Liver (tissue), 3 donors: Measurements from ENCODE around the gene TIGD1.

Experiments used
- CTCF ChIP-seq: fragments of 150-350 bp; IDR thresholded peaks from 2 replicates; pipeline ENCODE4 v1.5.1; 2017; ENCODE audit warnings: improper control_type of control experiment, low read depth, low read length; ENCODE audit not compliant: missing input control
- EGR1 ChIP-seq, 2 donors: IDR thresholded peaks; 2 replicates each; pipeline ENCODE4 v1.6.1; 2016 to 2018; ENCODE audit warnings: antibody characterized with exemption in 2 of 2, low read depth in 2 of 2
- GABPA ChIP-seq, 2 donors: IDR thresholded peaks in 1 of 2; conservative IDR thresholded peaks in 1 of 2; 2 replicates each; pipeline ENCODE4 v1.6.1; 2016; ENCODE audit warnings: antibody characterized with exemption in 2 of 2, mild to moderate bottlenecking in 1 of 2, moderate library complexity in 1 of 2
- HNF4G ChIP-seq: IDR thresholded peaks from 2 replicates; pipeline ENCODE4 v1.6.1; 2016; ENCODE audit warnings: antibody characterized with exemption
- JUND ChIP-seq, 2 donors: IDR thresholded peaks; 2 replicates each; pipeline ENCODE4 v1.6.1; 2016; ENCODE audit warnings: antibody characterized with exemption in 2 of 2
- MAX ChIP-seq: IDR thresholded peaks from 2 replicates; pipeline ENCODE4 v1.6.1; 2016; ENCODE audit warnings: antibody characterized with exemption
- RAD21 ChIP-seq, 2 donors: IDR thresholded peaks; 2 replicates each; pipeline ENCODE4 v1.6.1; 2016; ENCODE audit warnings: antibody characterized with exemption in 2 of 2, mild to moderate bottlenecking in 2 of 2
- SP1 ChIP-seq: IDR thresholded peaks from 2 replicates; pipeline ENCODE4 v1.6.1; 2018; ENCODE audit warnings: antibody characterized with exemption, mild to moderate bottlenecking
- TAF1 ChIP-seq: conservative IDR thresholded peaks from 2 replicates; pipeline ENCODE4 v1.6.1; 2016; ENCODE audit warnings: antibody characterized with exemption, mild to moderate bottlenecking
- YY1 ChIP-seq: IDR thresholded peaks from 2 replicates; pipeline ENCODE4 v1.6.1; 2016; ENCODE audit warnings: antibody characterized with exemption, mild to moderate bottlenecking
- TF ChIP-seq, protein P1 (sequence below): IDR thresholded peaks from 2 replicates; pipeline ENCODE4 v1.6.1; 2016; ENCODE audit warnings: antibody characterized with exemption
- TF ChIP-seq, protein P2 (sequence below): IDR thresholded peaks from 2 replicates; pipeline ENCODE4 v1.6.1; 2016; ENCODE audit warnings: antibody characterized with exemption, mild to moderate bottlenecking
- TF ChIP-seq, protein P3 (sequence below): IDR thresholded peaks from 2 replicates; pipeline ENCODE4 v1.6.1; 2016; ENCODE audit warnings: antibody characterized with exemption
- donor health status: healthy.
- donor health status: healthy.

- TF ChIP-seq CTCF (no peak), RAD21 (IDR thresholded peaks at IDR 0.05) (no peak), EGR1 (IDR thresholded peaks at IDR 0.05; ENCODE audit: low read depth in 2 of 2) (no peak), YY1 (no peak), MAX (no peak), HNF4G (no peak), JUND (IDR thresholded peaks at IDR 0.05) (no peak), SP1 (no peak), TAF1 (no peak), GABPA (IDR thresholded peaks at IDR 0.05 in 1 of 2, conservative IDR thresholded peaks at IDR 0.05 in 1 of 2) (no peak)
- TF ChIP-seq, protein P1, sequence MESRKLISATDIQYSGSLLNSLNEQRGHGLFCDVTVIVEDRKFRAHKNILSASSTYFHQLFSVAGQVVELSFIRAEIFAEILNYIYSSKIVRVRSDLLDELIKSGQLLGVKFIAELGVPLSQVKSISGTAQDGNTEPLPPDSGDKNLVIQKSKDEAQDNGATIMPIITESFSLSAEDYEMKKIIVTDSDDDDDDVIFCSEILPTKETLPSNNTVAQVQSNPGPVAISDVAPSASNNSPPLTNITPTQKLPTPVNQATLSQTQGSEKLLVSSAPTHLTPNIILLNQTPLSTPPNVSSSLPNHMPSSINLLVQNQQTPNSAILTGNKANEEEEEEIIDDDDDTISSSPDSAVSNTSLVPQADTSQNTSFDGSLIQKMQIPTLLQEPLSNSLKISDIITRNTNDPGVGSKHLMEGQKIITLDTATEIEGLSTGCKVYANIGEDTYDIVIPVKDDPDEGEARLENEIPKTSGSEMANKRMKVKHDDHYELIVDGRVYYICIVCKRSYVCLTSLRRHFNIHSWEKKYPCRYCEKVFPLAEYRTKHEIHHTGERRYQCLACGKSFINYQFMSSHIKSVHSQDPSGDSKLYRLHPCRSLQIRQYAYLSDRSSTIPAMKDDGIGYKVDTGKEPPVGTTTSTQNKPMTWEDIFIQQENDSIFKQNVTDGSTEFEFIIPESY = no peak
- TF ChIP-seq, protein P2, sequence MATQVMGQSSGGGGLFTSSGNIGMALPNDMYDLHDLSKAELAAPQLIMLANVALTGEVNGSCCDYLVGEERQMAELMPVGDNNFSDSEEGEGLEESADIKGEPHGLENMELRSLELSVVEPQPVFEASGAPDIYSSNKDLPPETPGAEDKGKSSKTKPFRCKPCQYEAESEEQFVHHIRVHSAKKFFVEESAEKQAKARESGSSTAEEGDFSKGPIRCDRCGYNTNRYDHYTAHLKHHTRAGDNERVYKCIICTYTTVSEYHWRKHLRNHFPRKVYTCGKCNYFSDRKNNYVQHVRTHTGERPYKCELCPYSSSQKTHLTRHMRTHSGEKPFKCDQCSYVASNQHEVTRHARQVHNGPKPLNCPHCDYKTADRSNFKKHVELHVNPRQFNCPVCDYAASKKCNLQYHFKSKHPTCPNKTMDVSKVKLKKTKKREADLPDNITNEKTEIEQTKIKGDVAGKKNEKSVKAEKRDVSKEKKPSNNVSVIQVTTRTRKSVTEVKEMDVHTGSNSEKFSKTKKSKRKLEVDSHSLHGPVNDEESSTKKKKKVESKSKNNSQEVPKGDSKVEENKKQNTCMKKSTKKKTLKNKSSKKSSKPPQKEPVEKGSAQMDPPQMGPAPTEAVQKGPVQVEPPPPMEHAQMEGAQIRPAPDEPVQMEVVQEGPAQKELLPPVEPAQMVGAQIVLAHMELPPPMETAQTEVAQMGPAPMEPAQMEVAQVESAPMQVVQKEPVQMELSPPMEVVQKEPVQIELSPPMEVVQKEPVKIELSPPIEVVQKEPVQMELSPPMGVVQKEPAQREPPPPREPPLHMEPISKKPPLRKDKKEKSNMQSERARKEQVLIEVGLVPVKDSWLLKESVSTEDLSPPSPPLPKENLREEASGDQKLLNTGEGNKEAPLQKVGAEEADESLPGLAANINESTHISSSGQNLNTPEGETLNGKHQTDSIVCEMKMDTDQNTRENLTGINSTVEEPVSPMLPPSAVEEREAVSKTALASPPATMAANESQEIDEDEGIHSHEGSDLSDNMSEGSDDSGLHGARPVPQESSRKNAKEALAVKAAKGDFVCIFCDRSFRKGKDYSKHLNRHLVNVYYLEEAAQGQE = no peak
- TF ChIP-seq, protein P3, sequence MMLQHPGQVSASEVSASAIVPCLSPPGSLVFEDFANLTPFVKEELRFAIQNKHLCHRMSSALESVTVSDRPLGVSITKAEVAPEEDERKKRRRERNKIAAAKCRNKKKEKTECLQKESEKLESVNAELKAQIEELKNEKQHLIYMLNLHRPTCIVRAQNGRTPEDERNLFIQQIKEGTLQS = no peak
These were observed 19.6 kb downstream of the TIGD1 start for GRCh38 chr2:232530626-232531260.
